Measurements from ENCODE around the gene MCCD1.
A peak's percentile ranks its signal among the peaks of the same experiment; 100 is the strongest.

The MCCD1 gene

GRCh38 chr6:31543639-31544038, 14.9 kb downstream of the MCCD1 start:
- no peak for DNase-seq (ENCODE audit: low read depth)

- DNase-seq (ENCODE audit: low read depth): no peak
Observed at GRCh38 chr6:31544676-31545075, 15.9 kb downstream of the MCCD1 start.

- no peak for DNase-seq (ENCODE audit: low read depth)
Observed at GRCh38 chr6:31545291-31545690, 16.5 kb downstream of the MCCD1 start.

- peak; percentile 93 for DNase-seq (ENCODE audit: low read depth)
Observed at GRCh38 chr6:31546339-31546957, 17.7 kb downstream of the MCCD1 start, which contains the start of gene ATP6V1G2. Gene ATP6V1G2 (minus strand): TSS chr6:31546608. CDS start chr6:31546559, 49 bp downstream.

- DNase-seq (ENCODE audit: low read depth): peak; percentile 99
Observed at GRCh38 chr6:31546958-31547726, 18.4 kb downstream of the MCCD1 start, which contains the start of gene NFKBIL1. Gene NFKBIL1 (plus strand): TSS chr6:31547608. CDS start chr6:31547695, 87 bp downstream.

GRCh38 chr6:31547727-31548543, 19.2 kb downstream of the MCCD1 start:
- DNase-seq (ENCODE audit: low read depth): no peak

GRCh38 chr6:31548544-31548873, 19.7 kb downstream of the MCCD1 start:
- no peak for DNase-seq (ENCODE audit: low read depth)

- peak; percentile 82 for DNase-seq (ENCODE audit: low read depth)
Observed at GRCh38 chr6:31551371-31551770, 22.6 kb downstream of the MCCD1 start.

GRCh38 chr6:31556307-31556706, 27.5 kb downstream of the MCCD1 start:
- DNase-seq (ENCODE audit: low read depth): no peak

GRCh38 chr6:31557443-31558317, 28.9 kb downstream of the MCCD1 start:
- no peak for DNase-seq (ENCODE audit: low read depth)

GRCh38 chr6:31558318-31558625, 29.5 kb downstream of the MCCD1 start:
- DNase-seq (ENCODE audit: low read depth): no peak

- DNase-seq (ENCODE audit: low read depth): peak; percentile 61
Observed at GRCh38 chr6:31558631-31559500, 30.1 kb downstream of the MCCD1 start.

GRCh38 chr6:31559606-31559957, 30.8 kb downstream of the MCCD1 start:
- DNase-seq (ENCODE audit: low read depth): no peak

GRCh38 chr6:31559958-31560696, 31.4 kb downstream of the MCCD1 start:
- peak; percentile 96 for DNase-seq (ENCODE audit: low read depth)

GRCh38 chr6:31560697-31561058, 31.9 kb downstream of the MCCD1 start:
- DNase-seq (ENCODE audit: low read depth): no peak

GRCh38 chr6:31567531-31568370, 39.0 kb downstream of the MCCD1 start:
- DNase-seq (ENCODE audit: low read depth): no peak

- no peak for DNase-seq (ENCODE audit: low read depth)
Observed at GRCh38 chr6:31568537-31568961, 39.8 kb downstream of the MCCD1 start.

GRCh38 chr6:31569861-31570536, 41.2 kb downstream of the MCCD1 start:
- no peak for DNase-seq (ENCODE audit: low read depth)

All from ELR (cell line).